GM21825 (cell line): ENCODE data around the gene TBC1D17.

Experiments
- ATAC-seq: cut with Tn5 transposase; IDR thresholded peaks from one replicate; pipeline ENCODE4 v1.9.1; 2021; ENCODE audit warnings: mild to moderate bottlenecking, moderate library complexity; ENCODE audit not compliant: unreplicated experiment

Gene TBC1D17

GRCh38 chr19:49890349-49891311, 13.1 kb downstream of the TBC1D17 start:
- no peak for ATAC-seq

DNA sequence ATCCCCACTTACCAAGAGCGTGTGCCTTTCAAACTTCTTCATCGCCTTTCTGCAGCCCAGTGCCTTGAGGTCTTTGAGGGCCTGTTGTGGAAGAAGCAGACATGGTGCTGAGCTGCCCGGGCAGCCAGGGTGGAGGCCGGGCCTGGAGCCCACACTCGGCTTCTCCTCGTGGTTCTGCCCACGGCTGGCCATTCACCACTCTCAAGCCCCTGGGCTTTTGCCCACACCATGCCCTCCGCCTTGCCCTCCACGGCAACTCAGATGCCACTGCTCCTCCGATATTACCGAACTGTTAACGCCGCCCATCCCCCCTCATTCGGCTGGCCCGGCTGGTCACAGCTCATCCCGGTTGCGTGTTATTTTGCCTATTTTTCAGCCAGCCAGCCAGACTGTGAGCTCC, 13.9 kb downstream of the TBC1D17 start:
- ATAC-seq: no peak

DNA sequence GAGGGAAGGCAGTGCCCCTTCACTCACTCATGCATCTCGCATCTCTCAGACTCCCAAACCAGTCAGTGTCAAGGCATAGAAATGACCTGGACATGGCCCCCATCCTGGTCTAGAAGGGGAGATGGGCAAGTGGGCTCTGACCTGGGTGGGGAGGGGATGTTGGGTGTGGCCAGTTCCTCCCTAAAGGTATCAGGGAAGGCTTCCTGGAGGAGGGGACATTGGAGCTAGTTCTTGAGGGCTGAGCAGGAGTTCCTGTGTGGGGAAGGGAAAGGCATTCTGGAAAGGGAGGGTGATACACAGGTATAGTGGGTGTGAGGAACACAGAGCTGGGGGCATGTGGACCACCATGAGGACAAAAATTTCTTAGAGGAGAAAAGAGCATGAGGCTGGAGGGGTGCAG, 15.2 kb downstream of the TBC1D17 start:
- ATAC-seq: no peak

DNA sequence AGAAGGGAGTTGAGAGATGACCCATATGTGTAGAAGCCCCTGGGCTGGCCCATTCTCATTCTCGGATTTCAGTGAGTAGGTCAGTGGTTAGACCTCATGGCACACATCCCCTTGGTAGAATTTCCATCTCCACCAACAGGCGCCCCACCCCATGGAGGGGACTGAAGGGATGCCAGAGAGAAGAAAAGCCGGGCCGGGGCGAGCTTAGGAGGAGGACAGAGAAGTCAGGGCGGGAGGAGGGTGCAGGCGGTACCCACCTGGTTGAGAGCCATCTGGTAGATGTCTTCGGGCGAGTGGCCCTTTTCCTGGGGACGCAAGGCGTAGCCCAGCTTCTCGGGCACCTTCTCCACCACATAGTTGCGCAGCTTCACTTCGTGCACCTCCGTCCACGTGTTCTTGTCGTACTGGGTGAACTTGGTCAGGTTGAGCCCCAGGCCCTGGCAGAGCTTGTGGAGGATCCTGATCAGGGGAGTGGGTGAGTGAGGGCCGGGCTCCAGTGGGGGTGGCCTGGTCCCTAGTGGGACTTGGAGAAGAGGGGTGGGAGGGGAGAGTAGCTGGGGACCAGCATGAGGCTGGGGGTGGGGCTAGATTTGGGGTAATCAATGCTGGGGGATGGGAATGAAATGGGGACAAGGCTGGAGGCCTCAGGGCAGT, 16.6 kb downstream of the TBC1D17 start:
- ATAC-seq: no peak

- ATAC-seq: no peak
Measured at GRCh38 chr19:49894879-49895565, 17.5 kb downstream of the TBC1D17 start.

DNA sequence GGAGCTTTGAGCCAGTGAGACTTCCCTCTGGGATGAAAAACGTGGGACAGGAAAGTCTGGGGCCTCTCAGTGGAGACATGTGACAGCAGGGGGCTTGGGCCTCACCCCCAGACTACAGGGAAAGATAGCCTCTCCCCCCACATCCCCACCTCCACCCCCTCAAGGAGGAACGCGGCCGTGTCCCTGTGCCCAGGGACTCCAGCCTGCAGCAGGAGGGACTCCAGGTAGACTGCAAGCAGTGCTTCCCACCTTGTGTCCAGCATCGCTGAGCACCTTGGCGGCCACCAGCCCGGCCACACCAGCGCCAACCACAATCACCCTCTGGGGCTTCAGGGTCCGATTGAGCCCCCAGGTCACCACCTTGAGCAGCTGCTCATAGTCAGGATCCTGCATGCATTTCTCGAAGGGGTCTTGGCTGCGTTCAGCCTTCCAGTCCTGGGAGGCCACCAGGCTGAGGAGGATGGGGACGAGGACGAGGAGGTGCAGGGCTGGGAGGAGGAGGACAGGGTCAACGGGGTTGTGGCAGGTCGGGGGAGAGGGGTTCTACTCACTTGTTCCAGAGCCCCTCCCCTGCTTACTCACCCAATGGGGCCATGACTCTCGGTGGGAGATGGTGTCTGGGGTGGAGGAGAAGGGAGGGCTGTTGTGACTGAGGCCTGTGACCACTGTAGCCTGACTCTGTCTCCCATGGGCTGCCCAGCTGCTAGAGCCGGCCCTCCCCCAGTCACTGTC, 18.2 kb downstream of the TBC1D17 start:
- no peak for ATAC-seq

DNA sequence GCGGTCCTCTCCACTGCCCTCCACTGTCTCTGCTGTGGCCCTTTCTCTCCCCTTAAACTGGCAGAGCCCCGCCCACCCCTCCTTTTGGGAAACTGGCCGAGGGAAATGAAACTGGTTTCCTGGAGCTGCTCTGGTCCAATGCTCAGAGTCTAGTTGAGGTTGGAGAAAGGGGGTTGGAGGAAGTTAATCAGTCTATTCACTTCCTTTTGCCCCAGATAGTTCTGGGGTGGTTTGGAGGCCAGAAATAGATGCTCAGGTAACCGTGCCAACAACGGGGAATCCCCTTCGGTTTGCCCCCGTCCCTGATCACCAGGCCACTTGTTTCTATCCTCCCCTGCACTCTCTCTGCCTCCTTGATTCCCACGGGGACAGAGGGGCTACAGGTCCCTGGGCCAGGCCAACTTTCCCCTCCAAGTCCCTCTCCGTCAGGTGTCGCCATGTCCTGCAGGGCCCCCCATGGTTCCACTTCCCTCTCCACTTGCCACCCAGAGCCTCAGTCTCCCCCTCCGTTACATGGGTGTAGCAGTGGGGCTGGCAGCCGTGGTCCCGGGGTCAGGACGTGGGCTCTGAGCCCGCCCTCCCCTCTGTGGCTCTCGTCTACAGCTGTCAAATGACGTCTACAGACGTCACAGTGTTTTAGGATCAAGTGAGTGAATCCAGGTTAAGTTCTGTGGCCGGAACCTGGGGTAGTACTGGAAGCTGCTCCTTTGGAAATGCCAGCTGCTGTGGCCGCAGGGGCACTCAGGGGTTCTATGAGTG, 19.5 kb downstream of the TBC1D17 start, which contains the start of gene IL4I1:
IL4I1 (minus strand) TSS at position 25 of the 759 bp plus-strand sequence. CDS start 727 bp downstream, outside the sequence.
- ATAC-seq: peak; percentile 43

DNA sequence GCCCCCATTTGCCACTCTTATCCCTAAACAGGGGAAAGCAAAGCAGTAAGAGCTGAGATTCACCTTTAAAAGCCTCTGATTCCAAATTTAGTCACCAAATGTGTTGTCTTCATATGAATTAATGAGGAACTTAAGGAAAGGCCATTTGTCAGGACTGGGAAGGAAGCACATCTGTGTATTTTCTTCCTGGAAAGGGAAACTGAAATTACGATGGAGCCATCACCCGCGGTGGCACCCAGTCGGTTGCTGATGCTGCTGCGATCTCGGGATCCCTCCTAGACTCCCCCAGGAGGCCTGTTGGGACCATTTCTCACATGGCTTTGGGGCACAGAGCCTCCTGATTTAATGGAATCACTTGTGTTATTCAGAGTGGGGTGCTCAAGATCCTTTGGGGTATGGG, 26.6 kb downstream of the TBC1D17 start:
- ATAC-seq: no peak

DNA sequence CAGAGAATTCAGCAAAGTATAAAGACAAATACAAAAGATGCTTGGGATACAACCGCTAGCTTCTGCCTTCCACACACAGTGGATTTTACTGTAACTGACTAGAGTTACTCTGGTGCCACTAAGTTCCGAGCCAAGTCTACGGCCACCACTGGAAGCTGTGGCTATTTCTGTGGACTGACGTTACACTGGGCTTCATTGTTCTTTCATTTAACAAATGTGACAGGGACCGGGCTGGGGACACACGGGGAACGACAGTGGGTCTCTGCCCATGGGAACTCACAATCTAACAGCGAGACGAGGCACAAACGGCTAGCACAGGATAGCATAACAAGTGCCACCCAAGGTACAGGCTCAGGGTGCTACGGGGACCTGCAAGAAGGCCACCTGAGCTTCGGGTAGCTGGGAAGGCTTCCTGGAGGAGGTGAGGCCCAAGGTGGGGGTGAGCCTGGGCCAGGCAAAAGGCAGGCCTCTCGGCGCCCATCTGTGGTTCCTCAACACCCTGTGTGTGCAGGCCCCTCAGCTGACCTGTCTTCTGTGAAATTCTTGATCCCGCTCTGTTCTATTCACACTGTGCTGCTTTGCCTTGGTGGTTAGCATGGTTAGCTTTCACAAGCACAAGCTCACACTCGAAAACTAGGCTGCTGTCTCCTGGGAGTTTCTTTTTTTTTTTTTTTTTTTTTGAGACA, 29.5 kb downstream of the TBC1D17 start:
- ATAC-seq: no peak

- ATAC-seq: no peak
Measured at GRCh38 chr19:49907745-49908446, 30.4 kb downstream of the TBC1D17 start.

DNA sequence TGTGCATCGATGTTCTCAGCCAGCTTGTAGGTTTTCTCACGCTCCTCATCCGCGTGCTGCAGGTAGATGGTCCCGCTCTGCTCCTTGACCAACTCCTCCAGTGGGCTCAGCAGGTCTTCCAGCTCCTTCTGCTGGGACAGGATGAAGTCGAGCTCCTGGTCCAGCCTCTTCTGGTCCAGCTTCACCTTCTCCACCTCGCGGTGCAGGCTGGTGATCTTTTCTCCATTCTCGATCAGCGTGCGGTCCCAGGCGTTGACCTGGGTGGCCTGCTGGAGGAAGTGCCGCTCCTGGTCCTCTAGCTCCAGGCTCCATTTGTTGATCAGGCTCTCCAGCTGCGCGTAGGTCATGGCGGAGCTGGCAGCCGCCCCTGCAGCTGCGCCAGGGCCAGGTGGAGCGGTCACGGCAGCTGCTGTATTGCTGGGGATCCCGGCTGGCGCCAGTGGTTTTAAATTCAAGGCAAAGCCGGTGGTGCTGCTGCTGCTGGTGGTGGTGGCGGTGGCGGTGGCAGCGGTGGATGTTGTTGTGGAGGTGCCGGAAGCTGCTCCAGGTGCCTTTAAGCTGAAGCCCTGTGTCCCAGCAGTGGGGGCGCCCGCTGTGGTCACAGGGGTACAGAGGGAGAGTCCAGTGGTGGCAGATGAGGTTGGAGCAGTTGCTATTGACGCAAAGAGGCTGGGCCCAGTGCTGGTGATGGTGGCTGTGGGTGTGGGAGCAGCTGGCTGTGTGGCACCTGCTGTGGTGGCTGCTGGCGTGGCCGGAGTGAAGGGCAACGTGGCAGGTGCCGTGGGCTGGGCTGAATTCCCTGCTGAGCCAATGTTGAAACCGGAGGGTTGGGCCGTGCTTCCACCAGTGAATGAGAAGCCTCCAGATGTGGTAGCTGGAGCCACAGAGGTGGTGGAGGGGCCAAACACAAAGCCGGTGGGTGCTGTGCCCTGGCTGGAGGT, 31.2 kb downstream of the TBC1D17 start:
- ATAC-seq: no peak

DNA sequence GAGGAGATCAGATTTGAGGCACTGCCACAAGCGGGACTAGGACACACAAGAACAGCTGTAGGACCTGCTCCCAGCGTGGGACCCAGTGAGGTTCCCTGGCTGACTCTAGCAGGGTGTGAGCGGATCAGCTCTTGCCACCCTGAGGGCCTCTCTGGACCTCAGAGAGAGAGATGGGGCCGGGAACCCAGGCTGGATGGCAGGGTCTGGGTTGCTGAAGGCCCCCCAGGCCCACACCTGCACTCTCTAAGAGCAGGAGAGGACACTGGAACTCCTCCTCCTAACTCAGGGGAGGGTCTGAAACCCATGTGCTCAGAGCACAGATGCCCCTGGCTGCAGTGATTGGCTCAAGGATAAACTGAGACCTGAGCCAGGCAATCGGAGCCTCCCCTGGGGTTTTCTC, 32.7 kb downstream of the TBC1D17 start:
- ATAC-seq: no peak

DNA sequence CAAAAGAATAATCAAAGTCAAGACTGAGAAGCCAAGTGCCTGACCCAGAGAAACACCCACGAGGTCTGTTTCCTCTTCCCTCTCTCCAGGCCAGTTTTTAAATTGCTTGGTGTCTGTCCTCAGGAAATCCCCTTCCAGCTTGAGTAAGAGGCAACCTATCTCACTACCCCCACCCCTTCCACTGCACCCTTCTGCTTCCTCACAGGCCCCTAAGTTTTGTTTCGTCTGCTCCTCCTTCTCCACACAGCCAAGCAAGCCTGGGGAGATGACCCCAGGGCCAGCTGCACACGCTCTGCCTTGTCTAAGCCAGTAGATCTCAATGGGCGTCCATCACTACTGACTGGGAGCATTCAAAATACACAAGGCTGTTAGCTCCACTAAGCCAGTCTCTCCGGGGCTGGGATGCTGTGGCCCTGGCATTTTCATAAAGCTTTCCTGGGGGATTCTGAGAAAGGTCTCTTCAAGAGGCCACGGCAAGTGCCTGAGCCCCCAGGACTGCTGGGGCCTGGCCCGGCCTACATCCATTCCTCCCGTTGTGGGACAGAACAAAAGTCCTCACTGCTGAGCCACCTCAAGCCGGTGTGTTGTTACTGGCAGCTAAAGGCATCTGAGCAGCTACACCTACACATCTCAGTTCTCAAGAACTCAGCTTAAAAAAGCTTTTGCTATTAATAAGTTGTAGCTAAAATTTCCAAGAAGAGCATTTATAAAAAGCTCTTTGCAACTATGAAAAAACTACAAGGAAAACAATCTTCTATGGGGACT, 34.1 kb downstream of the TBC1D17 start:
- peak; percentile 40 for ATAC-seq

GRCh38 chr19:49912965-49913685, 35.6 kb downstream of the TBC1D17 start:
- ATAC-seq: no peak

- ATAC-seq: no peak
Measured at GRCh38 chr19:49913720-49914119, 36.2 kb downstream of the TBC1D17 start.

GRCh38 chr19:49915271-49915670, 37.8 kb downstream of the TBC1D17 start:
- ATAC-seq: no peak
